GM21717 (cell line): ENCODE data around the gene APBA2.

ENCODE experiments used
- ATAC-seq: cut with Tn5 transposase; IDR thresholded peaks from one replicate; pipeline ENCODE4 v1.9.1; 2021; ENCODE audit warnings: mild to moderate bottlenecking, moderate library complexity; ENCODE audit not compliant: unreplicated experiment

APBA2 gene

GRCh38 chr15:29072444-29072843, 186.7 kb downstream of the APBA2 start:
- no peak for ATAC-seq

GRCh38 chr15:29074045-29074444, 188.3 kb downstream of the APBA2 start:
- ATAC-seq = no peak

DNA sequence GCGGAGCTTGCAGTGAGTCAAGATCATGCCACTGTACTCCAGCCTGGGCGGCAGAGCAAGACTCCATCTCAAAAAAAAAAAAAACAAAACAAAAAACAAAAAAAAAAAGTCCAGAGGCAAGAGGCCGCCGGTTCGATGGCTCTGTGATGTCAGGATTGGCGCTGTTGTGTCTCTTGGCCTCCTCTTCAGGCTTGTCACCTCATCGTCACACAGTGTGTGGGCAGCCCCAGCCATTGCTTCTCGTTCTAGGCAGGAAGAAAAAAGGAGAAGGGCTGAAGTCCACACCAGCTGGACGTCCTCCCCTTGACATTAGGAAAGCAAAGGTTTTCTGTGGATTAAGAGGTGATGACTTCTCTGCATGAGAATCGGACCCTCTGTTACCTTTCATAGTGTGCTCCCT, 192.8 kb downstream of the APBA2 start:
- ATAC-seq = no peak

- no peak for ATAC-seq
These were observed 193.7 kb downstream of the APBA2 start for GRCh38 chr15:29079479-29079878.

DNA sequence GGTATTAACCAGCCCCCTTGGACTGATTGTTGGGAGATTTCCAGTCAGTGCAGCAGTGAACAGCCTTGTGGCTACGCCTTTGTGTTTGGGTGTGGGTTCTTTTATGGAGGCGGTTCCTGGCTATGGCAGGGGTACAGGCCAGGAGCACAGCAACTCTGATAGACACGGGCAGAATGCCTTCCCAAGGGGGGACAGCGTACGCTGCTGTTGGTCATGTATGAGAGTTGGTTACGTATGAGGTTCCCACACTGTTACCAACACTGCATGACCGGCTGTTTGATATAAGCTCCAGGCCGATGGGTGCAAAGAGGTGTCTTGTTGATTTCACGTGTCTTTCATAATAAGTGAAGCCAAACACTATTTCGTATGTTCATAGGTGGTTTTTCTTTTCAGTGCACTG, 196.0 kb downstream of the APBA2 start:
- ATAC-seq = no peak

- no peak for ATAC-seq
These were observed 197.4 kb downstream of the APBA2 start for GRCh38 chr15:29083161-29083560.

GRCh38 chr15:29083858-29084257, 198.1 kb downstream of the APBA2 start:
- no peak for ATAC-seq

- ATAC-seq = no peak
These were observed 200.2 kb downstream of the APBA2 start for GRCh38 chr15:29086001-29086400.

GRCh38 chr15:29086891-29087290, 201.1 kb downstream of the APBA2 start:
- no peak for ATAC-seq

- no peak for ATAC-seq
These were observed 201.9 kb downstream of the APBA2 start for GRCh38 chr15:29087521-29088285.

GRCh38 chr15:29088666-29089065, 202.9 kb downstream of the APBA2 start:
- no peak for ATAC-seq

GRCh38 chr15:29089731-29090616, 204.2 kb downstream of the APBA2 start:
- no peak for ATAC-seq

DNA sequence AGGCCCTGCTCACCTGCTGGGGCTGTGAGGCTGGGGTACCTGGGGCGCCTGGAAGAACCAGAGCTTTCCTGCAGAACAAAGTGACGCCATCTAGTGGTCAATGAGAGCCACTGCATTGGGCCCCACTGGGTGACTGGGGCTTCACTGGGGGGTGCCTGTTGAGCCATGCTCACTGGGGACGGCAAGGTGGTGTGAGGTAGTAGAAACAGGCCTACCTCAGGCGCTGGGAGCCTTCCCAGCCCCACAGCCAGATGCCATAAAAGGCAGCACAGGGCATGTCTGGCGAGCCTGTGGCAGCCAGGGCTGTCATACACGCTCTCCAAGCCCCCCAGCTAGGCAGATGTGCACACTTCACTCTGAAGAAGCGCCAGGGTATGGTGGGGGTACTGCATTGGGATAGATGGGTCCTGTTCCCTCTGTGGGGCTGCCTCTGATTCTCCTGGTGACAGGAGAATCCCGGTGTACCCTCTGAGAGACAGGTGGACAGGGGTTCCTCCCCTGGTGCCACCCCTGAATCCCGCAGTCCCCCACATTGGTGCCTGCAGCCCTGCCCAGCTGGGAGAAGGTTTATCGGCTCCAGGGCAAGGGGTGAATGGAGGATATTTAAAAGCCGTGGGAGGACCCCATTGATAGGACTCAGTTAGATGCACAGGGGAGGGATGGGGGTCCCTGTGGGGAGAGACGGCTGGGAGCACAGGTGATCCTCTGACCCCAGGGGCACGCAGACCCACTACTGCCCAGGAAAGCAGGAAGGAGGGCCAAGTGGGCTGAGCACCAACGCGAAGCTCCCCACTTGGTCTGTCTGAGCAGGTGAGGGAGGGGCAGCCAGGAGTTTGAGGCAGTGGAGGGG, 205.1 kb downstream of the APBA2 start:
- no peak for ATAC-seq

DNA sequence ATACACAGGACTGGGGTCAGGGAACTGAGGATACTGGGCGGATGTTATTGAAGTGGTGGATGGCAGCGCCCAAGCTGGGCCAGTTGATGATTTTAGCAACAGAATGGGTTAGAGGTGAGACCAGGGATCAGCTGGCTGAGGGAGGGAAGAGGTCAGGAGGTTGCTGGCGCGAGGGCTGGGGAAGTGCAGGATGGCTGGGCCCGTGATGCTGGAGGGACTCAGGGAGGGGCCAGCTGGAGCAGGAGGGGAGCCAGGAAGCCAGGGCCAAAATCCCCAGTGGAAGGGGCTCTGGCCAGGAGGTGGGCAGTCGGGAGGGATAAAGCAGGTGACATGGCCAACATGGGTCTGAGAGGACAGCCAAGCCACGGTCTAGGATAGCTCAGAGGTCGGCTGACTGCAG, 205.9 kb downstream of the APBA2 start:
- ATAC-seq = no peak

DNA sequence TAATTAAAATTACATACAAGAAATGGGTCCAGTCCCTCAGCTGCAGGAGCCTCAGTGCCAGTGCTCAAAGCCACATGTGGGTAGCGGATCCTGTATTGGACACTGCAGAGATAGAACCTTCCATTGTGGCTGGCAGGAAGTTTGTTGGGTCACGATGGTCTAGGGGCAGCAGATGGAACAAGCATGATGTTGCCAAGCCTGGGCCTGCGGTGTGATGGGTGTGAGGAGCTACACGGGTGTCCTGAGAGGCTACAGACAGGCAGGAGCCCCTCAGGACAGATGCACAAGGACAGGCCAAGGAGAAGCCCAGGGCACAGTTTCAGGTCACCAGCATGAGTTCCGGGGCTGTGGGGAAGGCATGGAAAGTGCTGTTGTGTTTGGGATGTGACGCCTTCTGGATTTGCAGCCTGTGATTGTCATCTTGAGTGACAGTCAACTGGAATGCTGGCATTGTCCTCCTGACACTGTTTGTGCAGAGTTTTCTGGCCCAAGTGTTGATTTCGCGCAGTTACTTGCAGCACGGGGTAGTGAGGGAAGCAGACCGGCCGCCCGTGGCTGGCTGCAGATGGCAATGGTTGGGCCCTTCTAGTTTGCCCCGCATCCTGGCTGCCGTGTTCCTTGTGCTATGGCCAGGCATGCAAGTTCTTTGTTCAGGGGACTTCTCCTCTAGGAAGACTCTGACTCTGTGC, 206.7 kb downstream of the APBA2 start:
- no peak for ATAC-seq

DNA sequence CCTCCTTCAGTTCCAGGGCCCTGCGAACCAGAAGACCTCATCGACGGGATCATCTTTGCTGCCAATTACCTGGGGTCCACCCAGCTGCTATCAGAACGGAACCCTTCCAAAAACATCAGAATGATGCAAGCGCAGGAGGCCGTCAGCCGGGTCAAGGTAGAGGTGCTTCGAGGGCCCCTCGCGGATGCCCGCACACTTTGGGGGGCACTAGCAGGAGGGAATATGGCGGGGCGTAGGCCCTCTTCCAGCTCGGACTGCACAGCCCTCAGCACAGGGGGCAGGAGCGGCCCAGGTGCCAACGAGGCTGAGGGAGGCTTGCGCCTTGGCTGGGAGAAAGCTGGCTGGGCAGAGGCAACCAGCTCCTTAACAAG, 207.3 kb downstream of the APBA2 start:
- ATAC-seq = no peak

- no peak for ATAC-seq
These were observed 208.0 kb downstream of the APBA2 start for GRCh38 chr15:29093696-29094343.

GRCh38 chr15:29094711-29095110, 208.9 kb downstream of the APBA2 start:
- no peak for ATAC-seq

GRCh38 chr15:29095746-29096145, 210.0 kb downstream of the APBA2 start:
- ATAC-seq = no peak

GRCh38 chr15:29097168-29097567, 211.4 kb downstream of the APBA2 start:
- no peak for ATAC-seq
